Nephron progenitor cell (in vitro differentiated cells): ENCODE results near the gene SFTPD.
A peak's percentile ranks its signal among the peaks of the same experiment; 100 is the strongest.

ENCODE experiments used
- DNase-seq: peaks from one replicate; pipeline ENCODE4 v3.0.0; 2021
- H3K27ac Mint-ChIP-seq: 2 replicates; pipeline ENCODE4 v1.8.0; 2021; ENCODE audit warnings: mild to moderate bottlenecking, moderate library complexity, mixed read lengths
- H3K27me3 Mint-ChIP-seq: 2 replicates; pipeline ENCODE4 v1.8.0; 2021; ENCODE audit warnings: mild to moderate bottlenecking, low read depth, mixed read lengths; ENCODE audit not compliant: poor library complexity
- H3K36me3 Mint-ChIP-seq: 2 replicates; pipeline ENCODE4 v1.8.0; 2021; ENCODE audit warnings: low read depth, mixed read lengths
- H3K4me1 Mint-ChIP-seq: 2 replicates; pipeline ENCODE4 v1.8.0; 2021; ENCODE audit warnings: mixed read lengths
- H3K4me3 Mint-ChIP-seq: 2 replicates; pipeline ENCODE4 v1.8.0; 2021; ENCODE audit warnings: mild to moderate bottlenecking, moderate library complexity, mixed read lengths
- H3K9me3 Mint-ChIP-seq: 2 replicates; pipeline ENCODE4 v1.8.0; 2021; ENCODE audit warnings: mild to moderate bottlenecking, moderate library complexity, mixed read lengths
- CTCF ChIP-seq: fragments of 200-600 bp; sonication (generic); IDR thresholded peaks from 2 replicates; pipeline ENCODE4 v1.5.0; 2021; ENCODE audit warnings: antibody characterized with exemption

SFTPD gene

GRCh38 chr10:79942261-79943185 lies 6.4 kb downstream of the SFTPD start:
- no peaks in the 10 kb centered on the region for H3K9me3 Mint-ChIP-seq
- no peak overlapping the region for H3K27ac Mint-ChIP-seq
- DNase-seq, result no peak
- peaks cover 23% of the 10 kb centered on the region for H3K27me3 Mint-ChIP-seq
- H3K4me1 Mint-ChIP-seq, result no peaks in the 10 kb centered on the region
- no peak overlapping the region for H3K4me3 Mint-ChIP-seq
- H3K36me3 Mint-ChIP-seq, result no peaks in the 10 kb centered on the region
- TF ChIP-seq CTCF, result no peak

- no peak for TF ChIP-seq CTCF
- Mint-ChIP-seq H3K36me3 (peaks cover 1% of the 10 kb centered on the region), H3K9me3 (no peaks in the 10 kb centered on the region), H3K27ac (no peak overlapping the region), H3K4me1 (no peaks in the 10 kb centered on the region), H3K27me3 (peaks cover 16% of the 10 kb centered on the region), H3K4me3 (no peak overlapping the region)
- no peak for DNase-seq
Observed at GRCh38 chr10:79941585-79942210, 7.2 kb downstream of the SFTPD start.

- H3K27ac Mint-ChIP-seq, result peak overlapping the region; percentile 29
- H3K4me1 Mint-ChIP-seq, result no peaks in the 10 kb centered on the region
- TF ChIP-seq CTCF, result no peak
- peaks cover 16% of the 10 kb centered on the region for H3K27me3 Mint-ChIP-seq
- no peaks in the 10 kb centered on the region for H3K9me3 Mint-ChIP-seq
- peaks cover 7% of the 10 kb centered on the region for H3K36me3 Mint-ChIP-seq
- H3K4me3 Mint-ChIP-seq, result no peak overlapping the region
- no peak for DNase-seq
Observed at GRCh38 chr10:79941146-79941545, 7.8 kb downstream of the SFTPD start.

GRCh38 chr10:79940431-79940830 lies 8.5 kb downstream of the SFTPD start:
- no peak for DNase-seq
- no peak for TF ChIP-seq CTCF
- Mint-ChIP-seq H3K9me3 (no peaks in the 10 kb centered on the region), H3K4me3 (no peak overlapping the region), H3K4me1 (no peaks in the 10 kb centered on the region), H3K36me3 (peaks cover 10% of the 10 kb centered on the region), H3K27me3 (peaks cover 14% of the 10 kb centered on the region), H3K27ac (no peak overlapping the region)

GRCh38 chr10:79939969-79940368 lies 8.9 kb downstream of the SFTPD start:
- H3K4me1 Mint-ChIP-seq, result no peaks in the 10 kb centered on the region
- H3K4me3 Mint-ChIP-seq, result no peak overlapping the region
- no peak for TF ChIP-seq CTCF
- DNase-seq, result no peak
- H3K27ac Mint-ChIP-seq, result no peak overlapping the region
- peaks cover 14% of the 10 kb centered on the region for H3K36me3 Mint-ChIP-seq
- peaks cover 14% of the 10 kb centered on the region for H3K27me3 Mint-ChIP-seq
- no peaks in the 10 kb centered on the region for H3K9me3 Mint-ChIP-seq
